Smooth muscle cell of the brain vasculature (primary cell): Measurements from ENCODE around the gene NOM1.
"Not testable (repeated sequence)": the region's sequence is repeated elsewhere in the genome, so short reads cannot be mapped to it uniquely, and the experiment has no call there.

Experiments
- DNase-seq: peaks from one replicate; pipeline ENCODE4 v3.0.0-alpha.2; 2012; ENCODE audit warnings: low read depth, low spot score

Gene NOM1

GRCh38 chr7:156941393-156942182, 7.9 kb upstream of the NOM1 start:
- no peak for DNase-seq

DNA sequence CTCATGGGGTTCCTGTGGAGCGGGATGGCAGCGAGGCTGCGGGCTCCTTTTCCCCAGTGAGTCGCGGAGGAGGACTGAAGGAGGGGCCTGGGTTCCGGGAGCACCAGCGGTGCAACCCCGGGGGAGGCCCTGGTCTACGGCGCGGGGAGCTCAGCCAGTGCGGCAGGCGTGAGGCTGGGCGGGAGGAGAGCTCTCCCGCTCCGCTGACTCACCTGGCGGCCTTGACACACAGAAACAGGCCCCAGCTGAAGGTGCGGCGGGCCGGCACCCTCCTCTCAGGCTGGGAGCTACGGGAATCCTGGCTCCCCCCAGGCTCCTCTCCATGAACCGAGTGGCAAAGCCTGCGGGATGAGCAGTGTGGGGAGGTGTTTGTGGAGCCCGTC, 6.8 kb upstream of the NOM1 start:
- no peak for DNase-seq

GRCh38 chr7:156943091-156944041, 6.1 kb upstream of the NOM1 start:
- no peak for DNase-seq

GRCh38 chr7:156944876-156945275, 4.6 kb upstream of the NOM1 start:
- no peak for DNase-seq

- DNase-seq: no peak
Measured at GRCh38 chr7:156947120-156947843, 2.2 kb upstream of the NOM1 start.

DNA sequence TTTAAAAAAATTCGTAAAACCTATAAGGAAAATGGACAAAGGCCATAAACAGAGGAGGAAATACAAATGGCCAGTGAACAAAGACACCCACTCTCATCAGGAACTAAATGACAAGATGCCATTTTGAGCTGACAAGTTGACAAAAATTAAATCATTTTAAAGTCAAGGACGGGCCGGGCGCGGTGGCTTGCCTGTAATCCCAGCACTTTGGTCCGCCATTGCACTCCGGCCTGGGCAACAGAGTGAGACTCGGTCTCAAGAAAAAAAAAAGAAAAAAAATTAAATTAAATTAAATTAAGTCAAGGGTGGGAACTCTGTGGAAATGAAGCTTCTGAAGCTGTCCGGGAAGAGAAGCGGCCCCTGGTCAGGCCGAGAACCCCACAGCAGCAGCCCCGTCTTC, 1.2 kb upstream of the NOM1 start:
- DNase-seq: no peak

- DNase-seq: no peak
Measured at GRCh38 chr7:156950381-156950858, 908 bp downstream of the NOM1 start.

DNA sequence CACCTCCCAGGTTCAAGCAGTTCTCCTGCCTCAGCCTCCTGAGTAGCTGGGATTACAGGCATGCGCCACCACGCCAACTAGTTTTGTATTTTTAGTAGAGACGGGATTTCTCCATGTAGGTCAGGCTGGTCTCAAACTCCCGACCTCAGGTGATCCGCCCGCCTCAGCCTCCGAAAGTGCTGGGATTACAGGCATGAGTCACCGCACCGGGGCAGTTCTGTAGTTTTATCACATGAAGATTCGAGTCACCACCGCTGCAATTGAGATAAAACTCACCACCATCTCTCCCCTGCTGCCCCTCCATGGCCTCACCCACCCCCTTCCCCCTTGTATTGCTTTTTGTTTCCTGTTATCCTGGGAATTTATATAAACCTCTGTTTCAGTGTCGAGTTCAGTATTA, 3.7 kb downstream of the NOM1 start:
- not testable (repeated sequence) for DNase-seq

DNA sequence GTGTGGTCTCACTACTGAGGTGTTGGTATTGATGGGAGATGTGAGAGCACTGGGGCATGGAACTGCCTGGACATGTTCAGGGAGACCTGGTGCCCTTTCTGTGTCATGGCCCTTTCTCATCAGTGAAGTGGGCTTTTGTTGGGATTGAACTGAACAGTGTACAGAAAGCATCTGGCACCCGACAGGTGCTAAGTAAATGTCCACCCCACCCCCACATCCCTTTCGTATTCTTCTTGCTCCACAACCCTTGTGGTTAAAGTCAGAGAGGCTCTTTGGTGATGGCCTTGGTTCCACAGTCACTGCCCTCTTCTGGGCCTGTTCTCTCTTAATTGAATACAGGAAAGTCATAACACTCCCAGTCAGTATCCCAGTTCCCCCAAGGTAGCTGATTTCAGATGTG, 5.4 kb downstream of the NOM1 start:
- DNase-seq: no peak

DNA sequence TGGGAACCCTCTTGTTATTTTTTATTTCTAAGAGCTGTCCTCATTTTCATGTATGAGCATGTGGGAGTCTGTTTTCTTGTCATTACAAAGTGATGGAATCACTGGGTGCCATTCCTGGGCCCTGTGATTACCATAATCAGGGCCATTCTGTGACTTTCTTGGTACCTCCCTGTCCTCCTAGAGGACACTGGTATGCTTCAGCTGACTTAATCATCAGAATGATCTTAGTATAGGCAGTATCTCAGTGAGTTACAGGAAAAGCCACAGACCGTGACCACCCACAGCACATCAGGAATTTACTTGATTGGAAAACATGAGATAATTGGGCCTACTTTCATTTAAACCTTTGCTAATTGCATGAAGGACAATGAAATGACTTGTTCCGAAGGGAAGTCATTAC, 7.2 kb downstream of the NOM1 start:
- no peak for DNase-seq

DNA sequence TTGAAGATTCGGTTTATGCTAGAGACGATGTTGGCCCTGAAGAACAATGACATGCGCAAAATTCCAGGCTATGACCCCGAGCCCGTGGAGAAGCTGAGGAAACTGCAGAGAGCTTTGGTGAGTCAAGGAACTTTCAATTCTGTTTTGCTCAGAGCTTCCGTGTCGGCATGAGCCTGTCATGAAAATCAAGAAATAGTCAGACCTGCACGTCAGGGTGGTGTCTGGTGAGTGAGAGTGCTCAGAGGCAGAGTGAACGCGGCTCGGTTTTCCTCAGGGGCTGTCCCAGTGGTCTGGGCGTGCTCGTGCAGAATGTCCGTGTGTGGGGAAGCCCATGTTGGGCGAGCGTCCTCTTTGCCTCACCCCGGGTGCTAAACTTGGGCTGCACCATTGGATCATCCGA, 12.6 kb downstream of the NOM1 start:
- no peak for DNase-seq

DNA sequence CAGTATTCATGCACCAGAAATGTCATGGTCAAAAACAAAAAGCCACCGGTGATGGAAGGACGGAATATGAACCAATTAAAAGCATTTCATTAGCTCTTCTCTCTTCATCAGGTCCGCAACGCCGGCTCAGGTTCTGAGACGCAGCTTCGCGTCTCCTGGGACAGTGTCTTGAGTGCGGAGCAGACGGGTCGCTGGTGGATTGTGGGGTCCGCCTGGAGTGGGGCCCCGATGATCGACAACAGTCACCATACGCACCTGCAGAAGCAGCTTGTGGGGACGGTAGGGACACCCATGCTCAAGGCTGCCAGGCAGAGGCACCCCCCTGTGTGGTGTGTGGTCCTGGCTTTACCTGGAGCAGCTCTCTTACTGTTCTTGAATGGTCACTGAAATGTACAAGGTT, 13.4 kb downstream of the NOM1 start:
- no peak for DNase-seq

DNA sequence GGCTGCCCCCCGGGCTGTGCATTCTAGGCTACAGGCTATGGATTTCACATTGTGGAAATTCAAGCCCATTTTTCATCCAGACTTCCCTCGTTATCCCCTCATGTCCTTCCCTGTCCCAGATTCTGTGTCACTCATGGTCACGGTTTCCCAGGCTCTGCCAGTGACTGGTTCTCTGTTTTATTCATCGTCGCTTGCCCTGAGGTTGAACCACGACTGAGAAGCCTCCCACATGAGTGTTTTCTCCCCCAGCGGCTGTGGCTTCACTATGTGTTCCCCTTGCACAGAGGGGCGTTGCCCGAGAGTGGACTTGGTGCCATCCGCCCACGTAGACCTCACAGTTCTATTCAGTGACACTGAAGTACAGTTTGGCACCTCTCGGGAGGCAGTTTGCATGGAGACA, 14.0 kb downstream of the NOM1 start:
- no peak for DNase-seq

DNA sequence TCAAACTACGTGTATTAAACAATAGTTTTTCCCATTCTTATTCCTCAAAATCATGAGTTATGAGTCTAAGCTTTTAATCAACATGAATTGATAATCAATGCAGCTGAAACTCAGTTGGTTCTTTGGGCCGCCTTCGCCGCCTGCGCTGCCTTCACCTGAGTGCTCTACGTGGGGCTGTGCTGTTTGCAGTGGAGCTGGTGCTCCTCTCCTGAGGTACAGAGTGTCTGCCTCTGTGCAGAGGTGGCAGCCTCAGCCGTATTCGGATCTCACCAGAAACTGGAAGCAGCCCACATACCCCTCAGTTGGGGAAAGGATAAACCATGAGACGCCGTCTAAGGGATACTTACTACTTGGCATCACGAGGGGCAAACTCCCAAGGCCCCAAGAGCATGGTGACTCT, 15.5 kb downstream of the NOM1 start:
- DNase-seq: no peak

GRCh38 chr7:156966387-156966786, 16.9 kb downstream of the NOM1 start:
- no peak for DNase-seq

DNA sequence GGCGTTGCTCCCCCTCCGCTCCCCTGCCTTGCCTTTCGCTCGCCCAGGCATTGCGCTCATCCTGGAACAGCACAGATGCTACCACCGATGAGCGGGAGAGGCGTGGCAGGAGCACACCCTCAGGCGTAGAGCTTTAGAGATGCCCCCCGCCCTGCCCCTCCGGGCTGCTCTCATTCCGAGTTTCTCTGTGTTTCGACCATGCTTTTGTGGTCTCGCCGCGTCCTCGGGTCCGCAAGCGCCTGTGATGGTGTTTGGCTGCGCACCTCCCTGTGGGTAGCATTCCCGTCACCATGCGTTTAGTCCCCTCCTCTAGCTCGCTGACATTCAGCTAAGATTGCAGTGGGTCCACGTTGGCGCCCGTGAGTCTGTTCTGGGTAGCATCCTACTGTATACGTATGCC, 18.7 kb downstream of the NOM1 start:
- no peak for DNase-seq

DNA sequence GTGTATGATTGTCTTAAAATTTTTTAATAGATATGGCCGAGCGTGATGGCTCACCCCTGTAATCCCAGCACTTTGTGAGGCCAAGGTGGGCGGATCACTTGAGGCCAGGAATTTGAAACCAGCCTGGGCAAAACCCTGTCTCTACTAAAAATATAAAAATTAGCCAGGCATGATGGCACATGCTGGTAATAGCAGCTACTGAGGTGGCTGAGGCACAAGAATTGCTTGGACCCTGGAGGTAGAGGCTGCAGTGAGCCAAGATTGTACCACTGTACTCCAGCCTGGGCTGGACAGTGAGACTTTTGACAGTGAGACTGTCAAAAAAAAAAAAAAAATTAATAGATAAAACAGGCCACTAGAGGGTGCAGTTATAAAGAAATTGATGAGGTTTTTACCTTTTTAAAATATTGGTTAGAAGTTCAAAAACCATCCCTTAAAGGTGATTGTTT, 20.5 kb downstream of the NOM1 start:
- DNase-seq: no peak

DNA sequence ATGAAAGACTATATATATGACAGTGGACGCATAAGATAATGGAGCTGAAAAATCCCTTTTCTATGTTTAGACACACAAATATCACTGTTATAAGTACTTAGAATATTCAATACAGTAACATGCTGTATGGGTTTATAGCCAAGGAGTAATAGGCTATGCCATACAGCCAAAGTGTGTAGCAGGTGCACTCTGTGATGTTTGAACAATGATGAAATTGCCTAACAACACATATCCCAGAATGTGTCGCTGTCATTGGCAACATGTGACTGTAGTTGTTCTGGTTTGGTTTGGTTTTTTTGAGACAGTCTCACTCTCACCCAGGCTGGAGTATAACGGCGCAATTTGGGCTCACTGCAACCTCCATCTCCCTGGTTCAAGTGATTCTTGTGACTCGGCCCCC, 26.1 kb downstream of the NOM1 start:
- no peak for DNase-seq

GRCh38 chr7:156979007-156979606, 29.6 kb downstream of the NOM1 start:
- no peak for DNase-seq

GRCh38 chr7:156979711-156980110, 30.2 kb downstream of the NOM1 start:
- DNase-seq: no peak

- no peak for DNase-seq
Measured at GRCh38 chr7:156984174-156984891, 34.8 kb downstream of the NOM1 start.
